Caco-2 (cell line): ENCODE measurements around the gene TMEM131. TPM values are rescaled to one million over a fixed set of nuclear protein-coding genes. Genes with fewer than 3 reads are reported as not detected.
A peak's percentile ranks its signal among the peaks of the same experiment; 100 is the strongest.

Source experiments
- BruUV-seq: library from RNA; stranded (reverse); fragments of 400-500 nt; replicated peaks from 2 replicates; lab custom pipeline; 2021; lab: Mats Ljungman, UMichigan
- CTCF ChIA-PET: fragments of 300-600 bp; sonication (Branson Sonifier 250); formaldehyde crosslinking; loops from one replicate; lab custom pipeline; 2022; ENCODE audit warnings: antibody characterized with exemption; lab: Charles Lee
- POLR2A ChIA-PET: fragments of 300-600 bp; sonication (Branson Sonifier 250); formaldehyde crosslinking; loops from one replicate; lab custom pipeline; 2022; ENCODE audit warnings: antibody characterized with exemption; lab: Charles Lee
- DNase-seq, 2 experiments: peaks; one replicate each; pipeline versions ENCODE4 v3.0.0 to v3.0.0-alpha.2; 2020 to 2022
- H3K27me3 ChIP-seq: replicated peaks from 2 replicates; pipeline ENCODE4 v1.6.0; 2011; ENCODE audit warnings: low read length; ENCODE audit not compliant: control insufficient read depth, insufficient read depth
- H3K36me3 ChIP-seq: 2 replicates; pipeline ENCODE4 v1.5.1; 2011; ENCODE audit warnings: low read length; ENCODE audit not compliant: control insufficient read depth, insufficient read depth
- H3K4me1 ChIP-seq: fragments of 250-450 bp; sonication (Bioruptor Pico); 2 replicates; pipeline ENCODE4 v1.5.1; 2020; ENCODE audit warnings: mild to moderate bottlenecking
- H3K4me3 ChIP-seq: 2 replicates; pipeline ENCODE4 v1.5.1; 2011; ENCODE audit warnings: low read depth, mild to moderate bottlenecking, control low read depth, low read length
- H3K9me3 ChIP-seq: fragments of 250-450 bp; sonication (Bioruptor Pico); 2 replicates; pipeline ENCODE4 v1.5.1; 2020; ENCODE audit warnings: mild to moderate bottlenecking, moderate library complexity
- H3K27ac Mint-ChIP-seq: one replicate; pipeline ENCODE4 v1.8.0; 2022; ENCODE audit warnings: mixed read lengths; ENCODE audit not compliant: unreplicated experiment
- H3K27me3 Mint-ChIP-seq: one replicate; pipeline ENCODE4 v1.8.0; 2022; ENCODE audit warnings: mixed read lengths; ENCODE audit not compliant: insufficient read depth, unreplicated experiment
- H3K36me3 Mint-ChIP-seq: one replicate; pipeline ENCODE4 v1.8.0; 2022; ENCODE audit warnings: mild to moderate bottlenecking, mixed read lengths; ENCODE audit not compliant: insufficient read depth, unreplicated experiment
- H3K4me1 Mint-ChIP-seq: one replicate; pipeline ENCODE4 v1.8.0; 2022; ENCODE audit warnings: low read depth, mixed read lengths; ENCODE audit not compliant: unreplicated experiment
- H3K4me3 Mint-ChIP-seq: one replicate; pipeline ENCODE4 v1.8.0; 2022; ENCODE audit warnings: mild to moderate bottlenecking, moderate library complexity, mixed read lengths; ENCODE audit not compliant: unreplicated experiment
- H3K9me3 Mint-ChIP-seq: one replicate; pipeline ENCODE4 v1.8.0; 2022; ENCODE audit warnings: mixed read lengths; ENCODE audit not compliant: unreplicated experiment
- intact Hi-C: fragments of 100-400 bp; cut with micrococcal nuclease; formaldehyde crosslinking; loops from one replicate; pipeline ENCODE4 v1.10.0; 2022; ENCODE audit not compliant: unreplicated experiment
- total RNA-seq: library from RNA; stranded (reverse); gene quantifications from 2 replicates; pipeline ENCODE4 v1.2.3, GENCODE V29; 2022
- TF ChIP-seq, protein P1 (sequence below), 2 experiments: fragments of 200-600 bp in 1 of 2; IDR thresholded peaks; 1 replicate in 1 of 2; 2 replicates in 1 of 2; pipeline versions ENCODE4 v1.5.1 to v1.8.0; 2011 to 2022; ENCODE audit warnings: antibody characterized with exemption in 1 of 2, control low read depth in 1 of 2, inconsistent platforms in 1 of 2, low read depth in 1 of 2, low read length in 1 of 2, mild to moderate bottlenecking in 1 of 2, moderate library complexity in 1 of 2; ENCODE audit not compliant: insufficient read depth in 1 of 2, severe bottlenecking in 1 of 2, unreplicated experiment in 1 of 2

Gene TMEM131
- total RNA-seq, 1 experiment from 2014 or later: 36.3 TPM

DNA sequence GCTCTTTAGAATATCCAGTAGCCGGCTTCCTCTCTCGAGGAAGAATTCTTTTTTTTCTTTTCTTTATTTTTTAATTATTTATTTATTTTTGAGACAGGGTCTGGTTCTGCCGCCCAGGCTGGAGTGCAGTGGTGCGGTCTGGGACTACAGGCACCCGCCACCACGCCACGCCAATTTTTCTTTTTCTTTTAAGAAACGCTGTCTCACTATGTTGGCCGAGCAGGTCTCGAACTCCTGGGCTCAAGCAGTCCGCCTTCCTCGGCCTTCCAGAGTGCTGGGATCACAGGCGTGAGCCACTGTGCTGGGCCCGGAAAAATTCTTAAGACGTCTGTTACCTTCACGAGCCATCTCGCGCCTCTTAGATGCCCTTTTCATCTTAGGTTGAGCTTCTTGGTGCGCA lies 931 bp upstream of the TMEM131 start:
- peaks cover 3% of the 10 kb centered on the region for H3K27me3 Mint-ChIP-seq
- peak overlapping the region; percentile 98 for H3K4me3 ChIP-seq
- TF ChIP-seq, protein P1, sequence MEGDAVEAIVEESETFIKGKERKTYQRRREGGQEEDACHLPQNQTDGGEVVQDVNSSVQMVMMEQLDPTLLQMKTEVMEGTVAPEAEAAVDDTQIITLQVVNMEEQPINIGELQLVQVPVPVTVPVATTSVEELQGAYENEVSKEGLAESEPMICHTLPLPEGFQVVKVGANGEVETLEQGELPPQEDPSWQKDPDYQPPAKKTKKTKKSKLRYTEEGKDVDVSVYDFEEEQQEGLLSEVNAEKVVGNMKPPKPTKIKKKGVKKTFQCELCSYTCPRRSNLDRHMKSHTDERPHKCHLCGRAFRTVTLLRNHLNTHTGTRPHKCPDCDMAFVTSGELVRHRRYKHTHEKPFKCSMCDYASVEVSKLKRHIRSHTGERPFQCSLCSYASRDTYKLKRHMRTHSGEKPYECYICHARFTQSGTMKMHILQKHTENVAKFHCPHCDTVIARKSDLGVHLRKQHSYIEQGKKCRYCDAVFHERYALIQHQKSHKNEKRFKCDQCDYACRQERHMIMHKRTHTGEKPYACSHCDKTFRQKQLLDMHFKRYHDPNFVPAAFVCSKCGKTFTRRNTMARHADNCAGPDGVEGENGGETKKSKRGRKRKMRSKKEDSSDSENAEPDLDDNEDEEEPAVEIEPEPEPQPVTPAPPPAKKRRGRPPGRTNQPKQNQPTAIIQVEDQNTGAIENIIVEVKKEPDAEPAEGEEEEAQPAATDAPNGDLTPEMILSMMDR (IDR thresholded peaks at IDR 0.05; ENCODE audit: insufficient read depth in 1 of 2, low read depth in 1 of 2, low read length in 1 of 2, severe bottlenecking in 1 of 2, unreplicated experiment in 1 of 2): no peak
- peaks cover 8% of the 10 kb centered on the region for H3K4me1 Mint-ChIP-seq
- no peaks in the 10 kb centered on the region for H3K27me3 ChIP-seq
- peak overlapping the region; percentile 92 for H3K4me3 Mint-ChIP-seq
- peaks cover 5% of the 10 kb centered on the region for H3K36me3 Mint-ChIP-seq
- ChIA-PET CTCF (no interaction called here), POLR2A (no interaction called here)
- peaks cover 20% of the 10 kb centered on the region for H3K4me1 ChIP-seq
- intact Hi-C loops: loop anchor here (2.0 to 10.0 kb wide), 3 partner anchors 88 to 190 kb away; partner anchors contain the start of gene VWA3B
- no peaks in the 10 kb centered on the region for H3K36me3 ChIP-seq
- H3K27ac Mint-ChIP-seq: peak overlapping the region; percentile 62
- DNase-seq: no peak
- H3K9me3 ChIP-seq: no peaks in the 10 kb centered on the region
- BruUV-seq: TSS peak; percentile 73
- no peaks in the 10 kb centered on the region for H3K9me3 Mint-ChIP-seq

DNA sequence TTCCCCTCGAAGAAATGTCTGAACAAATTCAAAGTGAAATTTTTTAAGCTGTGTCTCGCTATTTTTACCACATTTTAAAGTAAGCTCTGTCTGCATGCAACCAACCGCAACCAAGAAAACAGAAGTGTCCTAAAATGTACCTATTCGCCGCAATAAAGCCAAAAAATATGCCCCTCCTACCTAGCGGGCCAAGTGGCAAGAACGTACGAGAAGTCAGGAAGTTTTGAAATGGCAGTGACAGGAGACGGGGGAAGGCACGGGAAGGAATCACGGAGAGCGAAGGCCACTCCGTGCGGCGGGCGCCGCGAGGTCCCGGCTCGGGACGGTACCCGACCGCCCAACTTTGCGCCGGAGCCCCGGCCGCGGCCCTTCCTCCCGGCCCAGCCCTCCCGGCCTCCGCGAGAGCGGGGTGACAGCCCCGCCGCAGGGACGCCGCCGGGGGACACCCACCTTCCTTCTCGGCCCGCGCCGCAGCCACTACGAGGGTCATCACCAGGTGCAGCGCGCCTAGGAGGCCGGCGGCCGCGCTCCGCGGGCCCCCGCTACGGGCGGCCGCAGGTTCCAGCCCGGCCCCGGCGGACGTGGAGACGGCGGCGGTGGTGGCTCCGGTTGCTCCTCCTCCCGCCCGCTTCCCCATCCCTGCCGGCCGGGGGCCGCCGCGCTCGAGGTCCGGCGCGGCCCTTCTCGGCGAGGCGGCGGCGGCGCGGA lies 568 bp downstream of the TMEM131 start:
- Histone ChIP-seq H3K27me3 (no peaks in the 10 kb centered on the region), H3K36me3 (no peaks in the 10 kb centered on the region), H3K4me1 (peaks cover 20% of the 10 kb centered on the region), H3K4me3 (peak overlapping the region; percentile 98), H3K9me3 (no peaks in the 10 kb centered on the region)
- Mint-ChIP-seq H3K4me3 (peak overlapping the region; percentile 92), H3K4me1 (peaks cover 16% of the 10 kb centered on the region), H3K9me3 (no peaks in the 10 kb centered on the region), H3K27me3 (no peaks in the 10 kb centered on the region), H3K36me3 (peaks cover 5% of the 10 kb centered on the region), H3K27ac (peak overlapping the region; percentile 75)
- TF ChIP-seq, protein P1 (IDR thresholded peaks at IDR 0.05; ENCODE audit: insufficient read depth in 1 of 2, low read depth in 1 of 2, low read length in 1 of 2, severe bottlenecking in 1 of 2, unreplicated experiment in 1 of 2): no peak
- ChIA-PET CTCF (no interaction called here), POLR2A (no interaction called here)
- BruUV-seq: no TSS peak
- intact Hi-C loops: loop anchor here (2.0 to 10.0 kb wide), 3 partner anchors 28 to 130 kb away; partner anchors contain the start of gene VWA3B
- peak in 1 of 2 experiments; percentile 46 for DNase-seq

GRCh38 chr2:97994476-97994875 lies 1.3 kb downstream of the TMEM131 start:
- Histone ChIP-seq H3K4me3 (peak overlapping the region; percentile 98), H3K9me3 (no peaks in the 10 kb centered on the region), H3K27me3 (no peaks in the 10 kb centered on the region), H3K4me1 (peaks cover 20% of the 10 kb centered on the region), H3K36me3 (no peaks in the 10 kb centered on the region)
- ChIA-PET CTCF (no interaction called here), POLR2A (no interaction called here)
- Mint-ChIP-seq H3K4me3 (peak overlapping the region; percentile 92), H3K27me3 (no peaks in the 10 kb centered on the region), H3K4me1 (peaks cover 16% of the 10 kb centered on the region), H3K27ac (peak overlapping the region; percentile 75), H3K9me3 (no peaks in the 10 kb centered on the region), H3K36me3 (peaks cover 5% of the 10 kb centered on the region)
- TF ChIP-seq, protein P1 (IDR thresholded peaks at IDR 0.05; ENCODE audit: insufficient read depth in 1 of 2, low read depth in 1 of 2, low read length in 1 of 2, severe bottlenecking in 1 of 2, unreplicated experiment in 1 of 2): no peak
- DNase-seq: no peak
- BruUV-seq: TSS peak; percentile 42
- intact Hi-C loops: loop anchor here (2.0 to 10.0 kb wide), 3 partner anchors 28 to 130 kb away; partner anchors contain the start of gene VWA3B
